IPS DF 19.7 (cell line): ENCODE data around the gene RPS15.

Experiments
- DNase-seq: peaks from one replicate; pipeline ENCODE4 v3.0.0-alpha.2; 2013; ENCODE audit warnings: low read depth, low spot score

Gene RPS15

DNA sequence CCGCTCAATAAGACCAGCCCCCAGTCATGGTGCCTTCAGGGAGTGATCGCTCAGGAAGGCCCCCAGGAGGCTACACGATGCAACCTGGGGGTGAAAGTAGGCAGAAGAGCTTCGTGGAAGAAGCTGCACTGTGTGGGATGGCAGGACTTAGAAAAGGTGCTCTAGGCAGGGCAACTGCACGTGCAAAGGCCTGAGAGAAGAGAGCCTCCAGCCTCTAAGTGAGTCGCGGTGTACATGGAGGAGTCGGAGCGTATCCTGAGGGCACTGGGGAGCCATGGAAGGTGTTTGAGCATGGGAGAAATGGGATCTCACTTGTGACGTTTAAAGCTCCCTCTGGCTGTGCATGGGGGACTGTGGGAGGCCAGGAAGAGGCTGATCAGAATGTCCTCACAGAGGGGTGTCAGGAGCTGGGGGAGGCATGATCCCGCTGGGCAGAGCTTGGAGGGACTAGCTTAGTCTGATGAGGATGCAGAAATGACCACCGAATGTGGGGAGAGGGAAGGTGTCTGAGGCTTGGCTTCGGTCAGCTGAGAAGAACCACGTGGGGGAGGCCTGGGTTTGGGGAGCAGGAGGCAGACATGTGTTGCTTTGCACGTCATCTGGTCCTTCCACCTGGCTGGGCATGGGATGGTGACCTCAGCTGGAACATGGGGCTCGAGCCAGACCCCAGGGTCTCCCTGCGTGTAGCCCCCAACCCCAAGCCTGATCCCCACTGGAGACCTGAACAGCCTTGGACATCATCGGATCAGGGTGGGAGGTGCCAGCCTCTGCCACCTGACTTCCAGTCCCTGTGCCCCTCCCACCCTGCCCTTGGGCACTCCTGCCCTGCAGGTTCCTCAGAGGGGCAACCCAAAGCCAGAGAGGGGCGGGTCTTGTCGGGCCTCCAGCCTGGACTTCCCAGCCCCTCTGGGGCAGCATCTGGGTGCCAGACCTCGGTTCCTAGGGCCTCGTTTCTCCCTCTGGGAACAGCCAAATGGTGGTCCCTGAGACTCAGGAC, 12.8 kb downstream of the RPS15 start:
- DNase-seq, result no peak

DNA sequence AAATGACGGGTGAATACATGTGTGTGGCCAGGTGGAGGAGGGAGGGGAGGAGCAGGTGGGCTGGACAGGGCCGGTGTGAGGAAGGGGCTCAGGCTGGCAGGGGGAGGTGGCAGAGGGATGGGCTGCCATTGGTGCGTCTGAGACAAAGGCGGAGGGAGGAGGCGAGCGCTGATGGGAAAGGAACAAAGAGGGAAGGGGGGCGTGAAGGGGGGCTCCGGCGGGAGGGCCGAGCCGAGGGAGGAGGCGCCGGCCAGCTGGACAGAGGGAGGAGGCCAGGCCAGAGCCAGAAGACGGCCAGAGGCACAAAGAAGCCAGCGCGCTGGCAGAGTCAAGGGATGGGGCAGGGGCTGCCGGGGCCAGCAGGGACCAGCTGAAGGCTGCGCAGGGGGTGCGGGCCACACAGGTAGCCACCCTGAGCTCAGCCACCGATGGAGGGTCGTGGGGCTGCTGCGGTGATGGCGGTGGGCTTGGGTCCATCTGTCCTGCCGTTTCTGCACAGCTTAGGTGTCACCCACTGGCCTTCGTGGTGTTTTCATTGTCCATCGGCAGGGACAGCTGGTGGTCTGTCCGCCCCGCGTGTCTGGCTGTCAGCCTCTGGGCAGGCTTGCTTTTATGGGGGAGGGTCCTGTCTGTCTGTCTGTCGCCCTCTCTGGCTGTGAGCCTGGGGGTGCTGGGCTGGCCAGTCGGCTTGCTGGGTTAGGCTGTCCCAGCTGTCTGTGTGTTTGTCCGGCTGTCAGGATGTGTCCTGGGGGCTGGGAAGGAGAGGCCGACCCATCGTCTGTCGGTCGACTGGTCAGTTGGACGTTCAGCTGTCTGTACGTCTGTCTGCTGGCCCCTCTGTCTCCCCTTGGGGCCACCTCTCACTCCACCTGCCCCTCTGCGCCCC, 14.0 kb downstream of the RPS15 start:
- no peak for DNase-seq

DNA sequence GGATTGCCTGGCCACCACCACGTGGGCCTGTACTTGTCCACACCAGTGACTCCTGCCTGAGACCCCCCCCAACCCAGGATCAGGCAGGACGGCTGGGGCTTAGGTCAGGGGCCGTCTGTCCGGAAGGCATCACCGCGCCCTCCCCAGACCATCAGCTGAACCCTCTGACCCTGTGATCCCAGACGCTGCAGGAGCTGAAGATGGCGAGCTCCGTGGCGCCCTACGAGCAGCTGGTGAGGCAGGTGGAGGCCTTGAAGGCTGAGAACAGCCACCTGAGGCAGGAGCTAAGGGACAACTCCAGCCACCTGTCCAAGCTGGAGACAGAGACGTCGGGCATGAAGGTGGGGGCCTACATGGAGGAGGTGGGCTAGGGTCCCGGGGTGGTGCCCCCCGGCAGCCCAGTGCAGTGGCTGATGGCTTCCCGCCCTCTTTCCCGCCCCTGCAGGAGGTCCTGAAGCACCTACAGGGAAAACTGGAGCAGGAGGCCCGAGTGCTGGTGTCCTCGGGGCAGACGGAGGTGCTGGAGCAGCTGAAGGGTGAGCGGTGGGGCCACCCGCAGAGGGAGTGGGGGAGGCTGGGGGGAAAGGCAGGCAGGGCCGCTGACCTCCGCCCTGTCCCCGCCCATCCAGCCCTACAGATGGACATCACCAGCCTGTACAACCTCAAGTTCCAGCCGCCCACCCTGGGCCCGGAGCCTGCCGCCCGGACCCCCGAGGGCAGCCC, 14.8 kb downstream of the RPS15 start:
- no peak for DNase-seq

DNA sequence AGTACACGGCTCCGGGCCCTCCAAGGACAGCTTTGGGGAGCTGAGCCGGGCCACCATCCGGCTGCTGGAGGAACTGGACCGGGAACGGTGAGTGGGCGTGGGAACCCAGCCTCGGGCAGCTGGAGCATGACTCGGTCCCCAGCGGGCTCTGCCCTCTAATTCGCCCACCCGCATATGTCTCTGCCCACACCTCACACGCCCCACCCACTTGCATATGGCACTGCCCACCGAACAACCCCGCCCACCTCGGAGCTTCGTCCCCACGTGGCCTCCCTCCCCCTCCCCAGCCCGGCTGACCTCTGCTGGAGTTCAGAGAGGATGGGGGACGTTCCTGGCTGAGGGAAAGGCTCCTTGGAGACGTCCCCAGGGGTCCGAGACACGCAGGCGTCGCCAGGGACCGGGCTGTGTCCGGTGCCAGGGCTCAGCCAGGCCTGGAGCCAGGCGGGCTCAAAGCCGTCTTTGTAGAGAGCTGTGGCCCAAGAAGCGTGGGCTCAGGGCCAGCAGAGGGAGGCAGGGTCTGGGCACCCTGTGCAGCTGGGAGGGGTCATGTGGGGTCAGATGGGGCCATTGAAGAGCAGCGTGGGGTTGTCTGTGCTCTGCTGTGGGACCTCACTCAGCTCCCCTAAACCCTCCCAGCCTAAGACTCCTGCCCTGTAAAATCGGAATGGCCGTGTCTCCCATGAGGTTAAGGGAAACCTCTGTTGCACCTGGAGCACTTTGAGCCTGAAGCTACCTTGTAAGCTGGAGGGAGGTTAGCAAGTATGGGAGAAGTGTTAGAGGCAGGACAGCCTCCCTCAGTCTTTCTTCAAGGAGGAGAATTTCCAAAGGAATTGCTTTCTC, 15.5 kb downstream of the RPS15 start:
- no peak for DNase-seq

DNA sequence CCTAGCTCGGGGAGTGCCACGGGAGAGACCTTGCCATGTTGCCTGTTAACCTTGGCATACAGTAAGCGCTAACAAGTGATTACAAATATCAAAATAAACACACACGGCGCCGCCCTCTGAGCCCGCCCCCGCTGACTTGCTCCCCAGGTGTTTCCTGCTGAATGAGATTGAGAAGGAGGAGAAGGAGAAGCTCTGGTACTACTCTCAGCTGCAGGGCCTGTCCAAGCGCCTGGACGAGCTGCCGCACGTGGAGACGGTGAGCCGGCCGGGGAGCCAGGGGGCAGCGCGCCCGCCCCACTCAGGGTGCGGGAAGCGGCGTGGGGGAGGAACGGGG, 16.8 kb downstream of the RPS15 start:
- DNase-seq, result no peak

DNA sequence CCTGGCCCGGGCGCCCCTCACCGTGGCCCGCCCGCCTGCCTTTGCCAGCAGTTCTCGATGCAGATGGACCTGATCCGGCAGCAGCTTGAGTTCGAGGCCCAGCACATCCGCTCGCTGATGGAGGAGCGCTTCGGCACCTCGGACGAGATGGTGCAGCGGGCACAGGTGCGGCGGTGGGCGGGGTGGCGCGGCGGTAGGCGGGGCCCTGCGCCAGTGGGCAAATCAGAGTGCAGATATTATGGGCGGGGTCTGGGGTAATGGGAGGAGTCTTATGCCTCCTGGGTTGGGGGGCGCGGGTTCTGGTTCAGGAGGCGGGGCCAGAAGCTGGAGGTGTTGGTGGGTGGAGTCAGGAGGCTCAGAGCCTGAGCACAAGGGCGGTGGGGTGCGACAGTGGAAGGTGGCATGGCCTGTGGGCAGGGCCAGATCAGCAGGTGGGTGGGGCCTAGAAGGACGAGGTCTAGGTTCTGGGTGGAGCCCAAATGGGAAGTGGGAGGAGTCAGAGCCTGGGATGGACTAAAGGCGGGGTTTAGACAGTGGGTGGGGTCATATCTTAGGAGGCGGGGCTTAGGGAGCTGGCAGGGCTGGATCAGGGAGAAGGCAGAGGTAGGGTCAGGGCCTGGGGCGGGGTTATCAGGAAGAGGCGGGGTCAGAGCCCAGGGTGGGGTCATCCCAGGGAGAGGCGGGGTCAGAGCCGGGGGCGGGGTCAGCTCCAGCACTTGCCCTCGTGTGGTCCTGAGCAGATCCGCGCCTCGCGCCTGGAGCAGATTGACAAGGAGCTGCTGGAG, 17.3 kb downstream of the RPS15 start:
- no peak for DNase-seq

DNA sequence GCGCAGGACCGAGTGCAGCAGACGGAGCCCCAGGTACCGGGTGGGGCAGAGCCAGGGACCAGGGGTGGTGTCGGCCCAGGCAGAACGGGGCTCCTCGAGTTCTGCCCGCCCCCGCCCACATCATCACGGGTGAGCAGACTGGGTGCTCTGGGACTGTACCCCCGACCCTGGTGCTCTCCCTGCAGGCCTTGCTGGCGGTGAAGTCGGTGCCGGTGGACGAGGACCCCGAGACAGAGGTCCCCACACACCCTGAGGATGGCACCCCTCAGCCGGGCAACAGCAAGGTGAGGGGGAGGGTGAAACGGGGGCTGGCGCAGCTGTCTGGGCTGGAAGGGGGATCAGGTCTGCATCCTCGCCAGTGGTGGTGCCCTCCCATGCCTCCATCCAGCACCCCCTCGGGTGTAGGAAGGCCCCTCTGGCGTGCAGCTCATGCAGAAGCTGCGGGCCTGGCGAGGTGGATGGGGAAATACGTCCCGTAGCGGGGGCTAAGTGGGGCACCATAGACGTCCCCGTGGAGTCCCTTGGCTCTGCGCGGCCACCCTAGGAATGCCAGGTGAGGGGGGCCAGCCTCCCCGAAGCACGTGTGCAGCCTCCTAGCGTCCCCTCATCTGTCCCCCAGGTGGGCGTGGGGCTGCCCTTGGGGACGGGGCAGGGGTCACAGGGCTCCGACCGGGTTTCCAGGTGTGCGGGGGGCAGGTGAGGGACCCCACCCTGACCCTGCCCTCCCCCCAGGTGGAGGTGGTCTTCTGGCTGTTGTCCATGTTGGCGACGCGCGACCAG, 18.1 kb downstream of the RPS15 start:
- DNase-seq, result no peak

DNA sequence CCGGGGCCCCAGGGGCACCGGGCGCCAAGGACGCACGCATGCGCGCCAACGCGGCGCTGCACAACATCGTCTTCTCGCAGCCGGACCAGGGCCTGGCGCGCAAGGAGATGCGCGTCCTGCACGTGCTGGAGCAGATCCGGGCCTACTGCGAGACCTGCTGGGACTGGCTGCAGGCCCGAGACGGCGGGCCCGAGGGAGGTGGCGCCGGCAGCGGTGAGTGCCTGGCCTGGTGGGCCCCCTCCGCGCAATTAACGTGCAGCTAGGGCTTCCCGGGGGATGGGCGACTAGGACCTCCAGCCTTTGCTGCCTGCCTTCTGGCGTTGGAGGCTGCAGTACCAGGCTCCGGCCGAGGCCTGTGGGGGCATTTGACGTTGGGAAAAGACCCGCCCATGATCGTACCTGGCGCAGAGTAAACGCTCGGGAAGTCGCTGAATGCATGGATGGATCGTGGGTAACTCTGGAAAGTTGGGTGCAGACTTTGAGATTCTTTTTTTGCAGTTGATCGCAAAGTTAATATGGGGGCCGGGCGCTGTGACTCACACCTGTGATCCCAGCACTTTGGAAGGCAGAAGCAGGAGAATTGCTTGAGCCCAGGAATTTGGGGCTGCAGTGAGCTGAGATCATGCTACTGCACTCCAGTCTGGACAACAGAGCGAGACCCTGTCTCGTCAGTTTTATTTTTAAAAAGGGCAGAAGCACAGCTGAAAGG, 19.0 kb downstream of the RPS15 start:
- no peak for DNase-seq

DNA sequence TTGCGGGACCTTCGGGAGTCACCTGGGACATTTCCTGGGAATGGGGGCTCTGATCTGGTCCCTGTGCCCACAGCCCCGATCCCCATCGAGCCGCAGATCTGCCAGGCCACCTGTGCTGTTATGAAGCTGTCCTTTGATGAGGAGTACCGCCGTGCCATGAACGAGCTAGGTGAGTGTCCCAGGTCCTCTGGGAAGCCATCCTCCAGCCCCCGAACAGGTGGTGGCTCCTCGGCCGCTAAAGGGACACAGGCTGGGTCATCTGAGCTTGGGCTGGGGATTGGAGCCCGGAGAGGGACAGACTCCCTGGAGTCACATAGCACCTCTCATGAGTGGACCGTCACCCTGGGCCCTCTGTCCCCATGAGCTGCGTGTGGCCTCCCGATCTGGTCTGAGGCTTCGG, 19.7 kb downstream of the RPS15 start:
- no peak for DNase-seq

DNA sequence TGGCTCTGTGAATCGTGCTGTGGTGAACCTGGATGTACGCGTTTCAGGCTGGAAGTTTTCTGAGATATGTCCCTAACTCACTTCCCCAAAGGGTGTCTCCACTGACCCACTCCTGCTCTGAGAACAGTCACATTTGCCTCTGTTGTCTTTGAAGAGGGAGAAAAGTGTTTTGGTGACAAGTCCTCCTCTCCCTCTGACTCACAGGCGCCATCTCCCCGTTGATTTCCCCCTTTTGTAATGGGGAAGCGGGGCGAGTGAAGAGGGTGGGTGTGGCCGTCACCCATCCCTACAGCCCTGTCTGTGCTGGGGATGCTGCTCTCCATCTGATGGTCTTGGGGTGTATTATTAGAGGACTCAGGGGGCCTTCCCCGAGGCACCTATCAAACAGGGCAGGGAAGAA, 21.3 kb downstream of the RPS15 start:
- no peak for DNase-seq

DNA sequence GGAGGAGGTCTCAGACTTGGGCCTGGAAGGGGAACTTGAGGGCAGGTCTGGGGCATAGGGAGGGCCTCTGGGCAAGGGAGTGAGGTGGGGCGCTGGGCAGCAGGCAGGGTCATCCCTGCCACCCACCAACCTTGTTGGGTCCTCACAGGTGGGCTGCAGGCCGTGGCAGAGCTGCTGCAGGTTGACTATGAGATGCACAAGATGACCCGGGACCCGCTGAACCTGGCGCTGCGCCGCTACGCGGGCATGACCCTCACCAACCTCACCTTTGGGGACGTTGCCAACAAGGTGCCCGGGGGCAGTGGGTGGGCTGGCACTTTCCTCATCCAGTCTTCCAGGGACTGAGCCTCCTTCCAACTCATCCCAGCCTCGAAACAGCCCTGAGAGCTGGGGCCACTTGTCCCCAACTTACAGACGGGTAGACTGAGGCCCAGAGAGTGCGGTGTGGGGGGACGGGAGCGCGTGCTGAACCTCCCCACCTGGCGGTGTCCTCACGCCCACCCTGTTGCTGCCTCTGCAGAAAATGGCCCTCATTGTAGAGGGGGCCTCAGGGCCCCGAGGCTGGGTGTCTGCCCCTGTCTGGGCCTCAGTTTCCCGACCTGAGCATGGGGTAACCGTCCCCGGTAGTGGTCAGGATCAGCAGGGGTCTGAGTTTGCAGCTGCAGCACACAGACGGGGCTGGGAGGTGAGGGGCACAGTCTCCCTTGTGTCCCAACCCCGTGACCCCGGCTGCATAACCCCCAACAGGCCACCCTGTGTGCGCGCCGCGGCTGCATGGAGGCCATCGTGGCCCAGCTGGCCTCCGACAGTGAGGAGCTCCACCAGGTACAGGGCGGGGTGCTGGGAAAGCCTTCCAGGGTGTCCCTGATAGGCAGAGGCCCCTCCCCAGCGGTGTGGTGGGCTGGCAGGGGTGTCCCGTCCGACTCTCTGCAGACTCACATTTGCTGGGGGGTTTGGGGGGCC, 22.1 kb downstream of the RPS15 start:
- DNase-seq, result no peak

DNA sequence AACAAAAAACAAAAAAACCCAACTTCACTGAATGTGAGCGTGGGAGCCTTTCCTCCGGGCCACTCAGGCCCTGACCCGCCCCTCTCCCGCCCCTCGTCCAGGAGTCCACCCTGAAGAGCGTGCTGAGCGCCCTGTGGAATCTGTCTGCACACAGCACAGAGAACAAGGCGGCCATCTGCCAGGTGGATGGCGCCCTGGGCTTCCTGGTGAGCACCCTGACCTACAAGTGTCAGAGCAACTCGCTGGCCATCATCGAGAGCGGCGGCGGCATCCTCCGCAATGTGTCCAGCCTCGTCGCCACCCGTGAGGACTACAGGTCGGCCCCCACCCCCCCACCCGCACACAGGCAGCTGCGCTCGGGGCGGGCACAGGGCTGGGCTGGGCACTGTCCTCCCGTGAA, 23.7 kb downstream of the RPS15 start:
- no peak for DNase-seq

DNA sequence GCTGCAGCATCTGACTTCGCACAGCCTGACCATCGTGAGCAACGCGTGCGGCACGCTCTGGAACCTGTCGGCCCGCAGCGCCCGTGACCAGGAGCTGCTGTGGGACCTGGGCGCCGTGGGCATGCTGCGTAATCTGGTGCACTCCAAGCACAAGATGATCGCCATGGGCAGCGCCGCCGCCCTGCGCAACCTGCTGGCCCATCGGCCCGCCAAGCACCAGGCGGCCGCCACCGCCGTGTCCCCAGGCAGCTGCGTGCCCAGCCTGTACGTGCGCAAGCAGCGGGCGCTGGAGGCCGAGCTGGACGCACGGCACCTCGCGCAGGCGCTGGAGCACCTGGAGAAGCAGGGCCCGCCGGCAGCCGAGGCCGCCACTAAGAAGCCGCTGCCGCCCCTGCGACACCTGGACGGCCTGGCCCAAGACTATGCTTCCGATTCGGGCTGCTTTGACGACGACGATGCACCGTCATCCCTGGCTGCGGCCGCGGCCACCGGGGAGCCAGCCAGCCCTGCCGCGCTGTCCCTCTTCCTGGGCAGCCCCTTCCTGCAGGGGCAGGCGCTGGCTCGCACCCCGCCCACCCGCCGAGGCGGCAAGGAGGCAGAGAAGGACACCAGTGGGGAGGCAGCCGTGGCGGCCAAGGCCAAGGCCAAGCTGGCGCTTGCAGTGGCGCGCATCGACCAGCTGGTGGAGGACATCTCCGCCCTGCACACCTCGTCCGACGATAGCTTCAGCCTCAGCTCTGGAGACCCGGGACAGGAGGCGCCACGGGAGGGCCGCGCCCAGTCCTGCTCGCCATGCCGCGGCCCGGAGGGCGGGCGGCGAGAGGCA, 27.2 kb downstream of the RPS15 start:
- DNase-seq, result no peak

DNA sequence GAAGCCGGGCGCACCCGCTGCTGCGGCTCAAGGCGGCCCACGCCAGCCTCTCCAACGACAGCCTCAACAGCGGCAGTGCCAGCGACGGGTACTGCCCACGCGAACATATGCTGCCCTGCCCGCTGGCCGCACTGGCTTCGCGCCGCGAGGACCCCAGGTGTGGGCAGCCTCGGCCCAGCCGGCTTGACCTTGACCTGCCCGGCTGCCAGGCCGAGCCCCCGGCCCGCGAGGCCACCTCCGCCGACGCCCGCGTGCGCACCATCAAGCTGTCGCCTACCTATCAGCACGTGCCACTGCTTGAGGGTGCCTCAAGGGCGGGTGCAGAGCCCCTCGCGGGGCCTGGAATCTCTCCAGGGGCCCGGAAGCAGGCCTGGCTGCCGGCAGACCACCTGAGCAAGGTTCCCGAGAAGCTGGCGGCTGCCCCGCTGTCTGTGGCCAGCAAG, 27.8 kb downstream of the RPS15 start:
- no peak for DNase-seq

DNA sequence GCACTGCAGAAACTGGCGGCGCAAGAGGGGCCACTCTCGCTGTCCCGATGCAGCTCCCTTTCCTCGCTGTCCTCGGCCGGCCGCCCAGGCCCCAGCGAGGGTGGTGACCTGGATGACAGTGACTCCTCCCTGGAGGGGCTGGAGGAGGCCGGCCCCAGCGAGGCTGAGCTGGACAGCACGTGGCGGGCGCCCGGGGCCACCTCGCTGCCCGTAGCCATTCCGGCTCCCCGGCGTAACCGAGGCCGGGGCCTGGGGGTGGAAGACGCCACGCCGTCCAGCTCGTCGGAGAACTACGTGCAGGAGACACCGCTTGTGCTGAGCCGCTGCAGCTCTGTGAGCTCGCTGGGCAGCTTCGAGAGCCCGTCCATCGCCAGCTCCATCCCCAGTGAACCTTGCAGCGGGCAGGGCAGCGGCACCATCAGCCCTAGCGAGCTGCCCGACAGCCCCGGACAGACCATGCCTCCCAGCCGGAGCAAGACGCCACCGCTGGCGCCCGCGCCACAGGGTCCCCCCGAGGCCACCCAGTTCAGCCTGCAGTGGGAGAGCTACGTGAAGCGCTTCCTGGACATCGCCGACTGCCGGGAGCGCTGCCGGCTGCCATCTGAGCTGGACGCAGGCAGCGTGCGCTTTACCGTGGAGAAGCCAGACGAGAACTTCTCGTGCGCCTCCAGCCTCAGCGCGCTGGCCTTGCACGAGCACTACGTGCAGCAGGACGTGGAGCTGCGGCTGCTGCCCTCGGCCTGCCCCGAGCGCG, 28.4 kb downstream of the RPS15 start:
- DNase-seq, result no peak

DNA sequence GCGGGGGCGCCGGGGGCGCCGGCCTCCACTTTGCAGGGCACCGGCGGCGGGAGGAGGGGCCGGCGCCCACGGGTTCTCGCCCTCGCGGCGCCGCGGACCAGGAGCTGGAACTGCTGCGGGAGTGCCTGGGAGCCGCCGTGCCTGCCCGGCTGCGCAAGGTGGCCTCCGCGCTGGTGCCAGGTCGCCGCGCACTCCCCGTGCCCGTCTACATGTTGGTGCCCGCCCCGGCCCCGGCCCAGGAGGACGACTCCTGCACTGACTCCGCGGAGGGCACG, 29.0 kb downstream of the RPS15 start:
- DNase-seq, result no peak
